BLaER1 (cell line): Measurements from ENCODE around the gene IL10.
"Not testable (repeated sequence)": the region's sequence is repeated elsewhere in the genome, so short reads cannot be mapped to it uniquely, and the experiment has no call there.

Experiments used
- H3K27ac ChIP-seq: shearing (Covaris generic); formaldehyde crosslinking; 2 replicates; pipeline ENCODE4 v1.8.1; 2022
- H3K27me3 ChIP-seq: shearing (Covaris generic); formaldehyde crosslinking; 2 replicates; pipeline ENCODE4 v1.8.1; 2022
- H3K36me3 ChIP-seq: shearing (Covaris generic); formaldehyde crosslinking; 2 replicates; pipeline ENCODE4 v1.8.1; 2022
- H3K4me1 ChIP-seq: shearing (Covaris generic); formaldehyde crosslinking; 2 replicates; pipeline ENCODE4 v1.8.1; 2022
- H3K4me2 ChIP-seq: shearing (Covaris generic); formaldehyde crosslinking; 2 replicates; pipeline ENCODE4 v1.8.1; 2022
- H3K4me3 ChIP-seq: shearing (Covaris generic); formaldehyde crosslinking; 2 replicates; pipeline ENCODE4 v1.8.1; 2022
- H3K9ac ChIP-seq: shearing (Covaris generic); formaldehyde crosslinking; 2 replicates; pipeline ENCODE4 v1.8.1; 2022
- H3K9me3 ChIP-seq: shearing (Covaris generic); formaldehyde crosslinking; 2 replicates; pipeline ENCODE4 v1.8.1; 2022
- H4K20me1 ChIP-seq: shearing (Covaris generic); formaldehyde crosslinking; 2 replicates; pipeline ENCODE4 v1.8.1; 2022
- Cebpa-rat ChIP-seq: shearing (Covaris generic); IDR thresholded peaks from 2 replicates; pipeline ENCODE4 v1.8.1; 2022

The IL10 gene

DNA sequence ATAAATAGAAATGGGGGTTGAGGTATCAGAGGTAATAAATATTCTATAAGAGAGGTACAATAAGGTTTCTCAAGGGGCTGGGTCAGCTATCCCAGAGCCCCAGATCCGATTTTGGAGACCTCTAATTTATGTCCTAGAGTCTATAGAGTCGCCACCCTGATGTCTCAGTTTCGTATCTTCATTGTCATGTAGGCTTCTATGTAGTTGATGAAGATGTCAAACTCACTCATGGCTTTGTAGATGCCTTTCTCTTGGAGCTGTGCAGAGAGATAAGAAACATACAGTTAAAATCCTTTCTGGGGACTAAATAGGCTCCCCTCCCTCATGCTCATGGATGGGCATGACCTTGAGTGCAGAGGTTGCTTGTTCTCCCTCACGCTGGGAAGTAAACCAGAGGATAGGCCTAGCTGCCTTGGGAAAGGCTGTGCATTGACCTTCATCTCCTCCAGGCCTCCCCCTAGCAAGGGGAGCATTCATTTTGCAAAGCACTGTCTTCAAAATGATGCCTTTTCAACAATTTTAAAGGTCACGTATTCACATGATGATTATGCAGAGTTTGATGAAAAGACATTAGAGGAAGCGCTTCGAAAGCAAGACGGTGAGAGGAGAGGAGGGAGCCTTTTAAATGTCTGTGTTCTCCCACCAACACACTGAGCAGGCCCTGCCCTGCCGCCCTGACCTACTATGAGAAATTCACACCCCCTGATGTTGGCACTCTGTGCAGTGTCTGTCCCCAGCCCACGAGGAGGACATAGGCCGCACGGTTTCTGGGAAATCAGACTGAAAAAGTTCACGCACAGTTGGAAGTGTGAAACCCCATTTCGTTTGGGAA, 3.6 kb downstream of the IL10 start:
- no peaks in the 10 kb centered on the region for H3K36me3 ChIP-seq
- H3K4me1 ChIP-seq = peaks cover 63% of the 10 kb centered on the region
- no peak overlapping the region for H3K27ac ChIP-seq
- H3K4me2 ChIP-seq = peak overlapping the region; percentile 58
- TF ChIP-seq Cebpa-rat = no peak
- H3K27me3 ChIP-seq = no peaks in the 10 kb centered on the region; the same call in 1 of the 2 replicates
- H4K20me1 ChIP-seq = no peaks in the 10 kb centered on the region
- no peak overlapping the region for H3K9ac ChIP-seq
- no peak overlapping the region for H3K4me3 ChIP-seq
- H3K9me3 ChIP-seq = no peaks in the 10 kb centered on the region; the same call in 1 of the 2 replicates

- Histone ChIP-seq H3K27ac (no peak overlapping the region), H4K20me1 (no peaks in the 10 kb centered on the region), H3K36me3 (no peaks in the 10 kb centered on the region), H3K4me2 (peak overlapping the region; percentile 54), H3K4me3 (no peak overlapping the region), H3K9me3 (no peaks in the 10 kb centered on the region; the same call in 1 of the 2 replicates), H3K4me1 (peaks cover 44% of the 10 kb centered on the region), H3K9ac (no peak overlapping the region), H3K27me3 (no peaks in the 10 kb centered on the region; the same call in 1 of the 2 replicates)
- no peak for TF ChIP-seq Cebpa-rat
Observed at GRCh38 chr1:206766251-206766856, 5.9 kb downstream of the IL10 start.

- peak overlapping the region; percentile 54 for H3K4me2 ChIP-seq
- H4K20me1 ChIP-seq, H3K36me3 ChIP-seq, H3K4me3 ChIP-seq, H3K9ac ChIP-seq, H3K27ac ChIP-seq, H3K27me3 ChIP-seq, H3K9me3 ChIP-seq: not testable (repeated sequence)
- peaks cover 38% of the 10 kb centered on the region for H3K4me1 ChIP-seq
Observed at GRCh38 chr1:206765771-206766170, 6.5 kb downstream of the IL10 start.

- not testable (repeated sequence) for H3K27me3 ChIP-seq, H3K36me3 ChIP-seq, H4K20me1 ChIP-seq
Observed at GRCh38 chr1:206762741-206763364, 9.4 kb downstream of the IL10 start.

DNA sequence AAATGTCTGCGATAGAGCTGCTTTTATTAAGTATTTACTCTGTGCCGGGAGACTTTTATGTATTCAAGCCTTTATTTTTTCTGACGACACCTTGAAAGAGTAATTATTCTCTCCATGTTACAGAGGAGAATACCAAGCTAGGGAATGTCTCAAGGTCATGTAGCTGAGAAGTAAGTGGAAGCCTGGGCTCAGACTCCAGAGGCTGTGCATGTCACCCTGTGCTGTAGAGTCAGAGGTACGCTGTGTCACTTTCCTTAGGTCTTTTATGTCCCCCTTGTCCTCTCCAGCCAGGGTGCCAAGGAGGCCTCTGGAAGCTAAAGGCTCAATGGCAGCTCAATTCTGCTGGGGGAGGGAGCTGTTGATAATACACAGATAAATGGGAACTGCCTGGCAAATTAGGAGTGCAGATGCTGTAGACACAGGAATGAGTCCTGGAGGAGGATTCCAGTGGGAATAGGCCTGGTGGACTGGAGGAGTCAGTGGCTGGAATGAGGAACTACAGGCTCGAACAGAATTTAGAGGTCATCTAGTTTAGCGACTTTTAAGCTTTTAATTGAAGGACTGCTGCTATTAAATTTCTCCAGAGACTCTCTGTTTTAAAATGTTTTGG, 11.0 kb downstream of the IL10 start:
- TF ChIP-seq Cebpa-rat = no peak
- H3K27ac ChIP-seq = no peak overlapping the region
- H3K4me2 ChIP-seq = no peak overlapping the region
- H3K4me3 ChIP-seq = no peak overlapping the region
- no peaks in the 10 kb centered on the region for H3K27me3 ChIP-seq
- peaks cover 15% of the 10 kb centered on the region for H3K4me1 ChIP-seq
- peaks cover 11% of the 10 kb centered on the region; the same call in 1 of the 2 replicates for H3K9me3 ChIP-seq
- H3K36me3 ChIP-seq = no peaks in the 10 kb centered on the region
- no peak overlapping the region for H3K9ac ChIP-seq
- H4K20me1 ChIP-seq = no peaks in the 10 kb centered on the region

More at GRCh38 chr1:206762741-206763364, 9.4 kb downstream of the IL10 start:
- Histone ChIP-seq H3K4me1 (peaks cover 19% of the 10 kb centered on the region), H3K9me3 (peaks cover 11% of the 10 kb centered on the region; the same call in 1 of the 2 replicates)
- not testable (repeated sequence) for H3K27ac ChIP-seq, H3K4me3 ChIP-seq, H3K4me2 ChIP-seq, H3K9ac ChIP-seq

GRCh38 chr1:206760590-206760989, 11.7 kb downstream of the IL10 start:
- no peak overlapping the region for H3K4me2 ChIP-seq
- no peak for TF ChIP-seq Cebpa-rat

GRCh38 chr1:206757524-206758266, 14.6 kb downstream of the IL10 start:
- H3K9ac ChIP-seq = no peak overlapping the region
- peak overlapping the region; percentile 46 for H3K4me2 ChIP-seq
- H3K4me3 ChIP-seq = no peak overlapping the region
- TF ChIP-seq Cebpa-rat = no peak
- H3K4me1 ChIP-seq = peaks cover 11% of the 10 kb centered on the region
- no peaks in the 10 kb centered on the region for H3K27me3 ChIP-seq
- peaks cover 22% of the 10 kb centered on the region; the same call in 1 of the 2 replicates for H3K9me3 ChIP-seq
- H3K27ac ChIP-seq = no peak overlapping the region
- H4K20me1 ChIP-seq = no peaks in the 10 kb centered on the region
- H3K36me3 ChIP-seq = no peaks in the 10 kb centered on the region

More at GRCh38 chr1:206760590-206760989, 11.7 kb downstream of the IL10 start:
- Histone ChIP-seq H3K9ac (no peak overlapping the region), H3K36me3 (no peaks in the 10 kb centered on the region), H3K4me3 (no peak overlapping the region), H3K4me1 (peaks cover 11% of the 10 kb centered on the region), H3K9me3 (peaks cover 13% of the 10 kb centered on the region; the same call in 1 of the 2 replicates), H4K20me1 (no peaks in the 10 kb centered on the region), H3K27ac (no peak overlapping the region), H3K27me3 (no peaks in the 10 kb centered on the region)

DNA sequence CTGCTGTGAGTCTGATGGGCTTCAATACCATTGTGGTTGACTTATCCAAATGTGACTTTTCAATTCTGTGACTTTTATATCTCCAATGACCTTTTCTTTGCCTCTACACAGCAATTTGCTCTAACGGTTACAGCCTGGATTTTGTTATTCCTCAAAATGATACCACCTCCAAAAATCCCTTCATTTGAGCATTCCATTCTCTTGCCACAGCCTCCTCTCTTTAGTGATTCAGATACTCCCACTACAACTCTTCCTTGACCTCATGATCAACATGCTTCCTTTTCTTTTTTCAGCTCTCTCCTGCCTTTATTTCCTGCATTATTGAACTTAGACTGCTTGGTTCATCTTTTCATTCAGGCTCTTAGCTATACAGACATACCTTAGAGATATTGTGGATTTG, 18.3 kb downstream of the IL10 start:
- H3K4me1 ChIP-seq = peaks cover 11% of the 10 kb centered on the region
- H3K36me3 ChIP-seq = no peaks in the 10 kb centered on the region
- H4K20me1 ChIP-seq = no peaks in the 10 kb centered on the region
- no peak overlapping the region for H3K4me3 ChIP-seq
- H3K27ac ChIP-seq = no peak overlapping the region
- TF ChIP-seq Cebpa-rat = no peak
- no peaks in the 10 kb centered on the region for H3K27me3 ChIP-seq
- peaks cover 19% of the 10 kb centered on the region; the same call in 1 of the 2 replicates for H3K9me3 ChIP-seq
- no peak overlapping the region for H3K9ac ChIP-seq
- H3K4me2 ChIP-seq = no peak overlapping the region

GRCh38 chr1:206753141-206753540, 19.2 kb downstream of the IL10 start:
- no peak for TF ChIP-seq Cebpa-rat
- H3K4me1 ChIP-seq = peaks cover 9% of the 10 kb centered on the region
- no peaks in the 10 kb centered on the region for H4K20me1 ChIP-seq
- no peak overlapping the region for H3K4me3 ChIP-seq
- no peak overlapping the region for H3K27ac ChIP-seq
- no peaks in the 10 kb centered on the region for H3K36me3 ChIP-seq
- no peaks in the 10 kb centered on the region for H3K27me3 ChIP-seq
- H3K9me3 ChIP-seq = peaks cover 10% of the 10 kb centered on the region; the same call in 1 of the 2 replicates
- H3K9ac ChIP-seq = no peak overlapping the region
- no peak overlapping the region for H3K4me2 ChIP-seq
